Heart left ventricle (tissue), 13 donors: ENCODE measurements around the gene ARL15.

Experiments used
- CTCF ChIP-seq, 12 donors: fragments of 200-600 bp; sonication (generic) in 4 of 12; IDR thresholded peaks; one replicate each; pipeline versions ENCODE4 v1.5.0 to v1.8.0; 2018 to 2022; ENCODE audit warnings: antibody characterized with exemption in 12 of 12, mild to moderate bottlenecking in 5 of 12
- POLR2A ChIP-seq, 2 donors: fragments of 450-650 bp; IDR thresholded peaks; one replicate each; pipeline ENCODE4 v1.6.1; 2017; ENCODE audit warnings: antibody characterized with exemption in 2 of 2, mild to moderate bottlenecking in 2 of 2, moderate library complexity in 2 of 2
- donor health status: ischemic (EF 13 %, LVEDD 7.1; RV severe dilation, severe dysfunction).
- donor health status: DM: no; HTN: yes; CAD: no.
- donor health status: DM: no; HTN: no; CAD: no.
- donor health status: ischemic (EF 25% LVEDD 6.9; RV normal size, moderate dysfunction).
- donor health status: ischemic (EF 25% LVEDD 5.7; RV mildly dilated, moderate dysfunction).
- donor health status: ischemic (EF 35%, LVEDD 5.7; RV mildly dilated, moderate dysfunction).
- donor health status: nonischemic (EF 11% LVEDD 7.7; RV severe dilation, severe dysfunction).
- donor health status: DM: yes; HTN: yes; CAD: no.
- donor health status: PGD.
- donor health status: ischemic (EF 29% LVEDD 5.4; RV normal size, mild dysfunction).
- donor health status: nonischemic (EF 23%, LVEDD 6.1; RV moderate dilation, normal function).

- TF ChIP-seq POLR2A (IDR thresholded peaks at IDR 0.05) (no peak), CTCF (IDR thresholded peaks at IDR 0.05) (no peak)
These were observed 379.9 kb downstream of the ARL15 start for GRCh38 chr5:53930457-53930856.
